Astrocyte of the spinal cord (primary cell): ENCODE data around the gene ZNF438.
"Not testable (repeated sequence)": the region's sequence is repeated elsewhere in the genome, so short reads cannot be mapped to it uniquely, and the experiment has no call there.

Source experiments
- DNase-seq: peaks from one replicate; pipeline ENCODE4 v3.0.0; 2011; ENCODE audit warnings: low read depth, low spot score
- H3K4me3 ChIP-seq: 2 replicates; pipeline ENCODE4 v1.5.1; 2011; ENCODE audit warnings: low read depth, mild to moderate bottlenecking, low read length, moderate library complexity
- in situ Hi-C: cut with HindIII; loops from 2 replicates; pipeline ENCODE4 v1.10.0; 2017; ENCODE audit warnings: low sequenced_read_pairs
- TF ChIP-seq, protein P1 (sequence below): IDR thresholded peaks from 2 replicates; pipeline ENCODE4 v1.5.1; 2012; ENCODE audit warnings: low read depth, mild to moderate bottlenecking, low read length, inconsistent platforms

The ZNF438 gene

DNA sequence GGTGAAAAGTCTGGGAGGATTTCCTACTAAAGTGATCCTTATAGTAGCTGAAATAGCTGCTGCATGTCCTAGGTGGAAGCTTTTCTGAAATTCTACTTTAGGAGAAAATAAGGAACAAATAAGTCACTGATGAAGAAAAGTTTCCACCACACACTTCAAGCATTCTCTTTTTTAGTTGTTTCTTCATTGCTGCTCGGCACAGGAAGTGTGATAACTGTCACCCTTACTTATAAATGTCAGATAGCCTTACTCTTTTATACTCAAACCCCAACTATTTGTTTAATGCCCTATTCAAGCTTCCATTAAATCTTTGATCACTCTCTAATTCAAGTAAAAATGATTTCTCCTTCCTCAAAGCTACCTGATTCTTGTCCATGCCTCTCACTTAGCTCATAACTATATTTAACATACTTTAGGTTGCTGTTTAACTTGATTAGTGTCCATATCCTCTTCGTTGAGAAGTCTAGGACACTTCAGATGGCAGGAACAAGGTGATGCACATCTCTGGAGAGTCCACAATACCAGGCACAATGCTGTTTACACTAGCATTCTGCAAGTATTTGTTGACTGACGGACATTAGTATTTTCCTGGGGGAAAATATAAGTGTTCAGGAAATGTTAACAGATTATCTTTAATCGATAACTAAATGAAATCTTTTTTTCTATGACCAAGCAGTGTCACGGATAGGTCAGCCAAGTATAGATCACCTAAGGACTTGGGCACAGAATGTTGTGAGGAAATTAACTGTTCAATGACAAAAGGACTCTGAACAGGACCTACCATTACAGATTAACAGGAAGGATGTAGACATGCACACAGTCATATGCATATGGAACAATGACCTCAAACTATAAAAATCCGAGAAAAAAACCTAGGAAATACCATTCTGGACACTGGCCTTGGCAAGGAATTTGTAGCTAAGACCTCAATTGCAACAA lies 67.4 kb downstream of the ZNF438 start:
- DNase-seq: no peak
- in situ Hi-C loops: no loop called here
- H3K4me3 ChIP-seq: no peak overlapping the region
- TF ChIP-seq, protein P1, sequence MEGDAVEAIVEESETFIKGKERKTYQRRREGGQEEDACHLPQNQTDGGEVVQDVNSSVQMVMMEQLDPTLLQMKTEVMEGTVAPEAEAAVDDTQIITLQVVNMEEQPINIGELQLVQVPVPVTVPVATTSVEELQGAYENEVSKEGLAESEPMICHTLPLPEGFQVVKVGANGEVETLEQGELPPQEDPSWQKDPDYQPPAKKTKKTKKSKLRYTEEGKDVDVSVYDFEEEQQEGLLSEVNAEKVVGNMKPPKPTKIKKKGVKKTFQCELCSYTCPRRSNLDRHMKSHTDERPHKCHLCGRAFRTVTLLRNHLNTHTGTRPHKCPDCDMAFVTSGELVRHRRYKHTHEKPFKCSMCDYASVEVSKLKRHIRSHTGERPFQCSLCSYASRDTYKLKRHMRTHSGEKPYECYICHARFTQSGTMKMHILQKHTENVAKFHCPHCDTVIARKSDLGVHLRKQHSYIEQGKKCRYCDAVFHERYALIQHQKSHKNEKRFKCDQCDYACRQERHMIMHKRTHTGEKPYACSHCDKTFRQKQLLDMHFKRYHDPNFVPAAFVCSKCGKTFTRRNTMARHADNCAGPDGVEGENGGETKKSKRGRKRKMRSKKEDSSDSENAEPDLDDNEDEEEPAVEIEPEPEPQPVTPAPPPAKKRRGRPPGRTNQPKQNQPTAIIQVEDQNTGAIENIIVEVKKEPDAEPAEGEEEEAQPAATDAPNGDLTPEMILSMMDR: no peak

DNA sequence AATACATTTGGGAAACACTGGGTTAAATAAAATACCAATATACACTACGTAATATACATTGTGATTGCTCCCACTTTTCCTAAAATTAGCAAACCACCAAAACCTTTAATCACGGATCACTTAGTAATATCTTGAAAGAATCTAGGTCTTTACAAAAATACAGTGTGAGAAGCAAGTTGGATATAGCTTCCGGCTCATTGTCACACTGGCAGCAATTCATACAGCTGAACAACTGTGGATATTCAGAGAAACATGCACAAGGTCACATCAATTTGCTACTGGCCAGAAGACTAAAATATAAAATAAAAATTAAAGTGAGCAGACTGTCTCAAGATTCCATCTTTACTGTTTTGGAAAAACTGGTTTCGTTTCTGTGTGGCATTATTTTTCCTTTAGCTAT lies 69.1 kb downstream of the ZNF438 start:
- TF ChIP-seq, protein P1: no peak
- in situ Hi-C loops: no loop called here

DNA sequence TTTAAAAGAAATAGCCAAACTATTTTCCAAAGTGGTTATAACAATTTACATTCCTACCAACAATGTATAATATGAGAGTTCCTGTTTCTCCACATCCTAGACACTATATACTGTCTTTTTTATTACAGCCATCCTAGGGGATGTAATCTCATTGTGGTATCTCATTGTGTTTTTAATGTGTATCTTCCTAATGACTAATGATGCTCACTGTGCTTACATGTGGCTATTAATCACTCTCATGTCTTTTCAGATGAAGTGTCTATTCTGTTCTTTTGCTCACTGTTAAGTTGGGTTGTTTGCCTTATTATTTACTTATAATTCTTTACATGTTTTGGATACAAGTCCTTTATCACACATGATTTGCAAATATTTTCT lies 71.8 kb downstream of the ZNF438 start:
- DNase-seq: no peak
- no peak overlapping the region for H3K4me3 ChIP-seq
- TF ChIP-seq, protein P1: no peak
- in situ Hi-C loops: no loop called here

More for the DNA sequence above, 69.1 kb downstream of the ZNF438 start:
- no peak for DNase-seq
- H3K4me3 ChIP-seq: no peak overlapping the region

DNA sequence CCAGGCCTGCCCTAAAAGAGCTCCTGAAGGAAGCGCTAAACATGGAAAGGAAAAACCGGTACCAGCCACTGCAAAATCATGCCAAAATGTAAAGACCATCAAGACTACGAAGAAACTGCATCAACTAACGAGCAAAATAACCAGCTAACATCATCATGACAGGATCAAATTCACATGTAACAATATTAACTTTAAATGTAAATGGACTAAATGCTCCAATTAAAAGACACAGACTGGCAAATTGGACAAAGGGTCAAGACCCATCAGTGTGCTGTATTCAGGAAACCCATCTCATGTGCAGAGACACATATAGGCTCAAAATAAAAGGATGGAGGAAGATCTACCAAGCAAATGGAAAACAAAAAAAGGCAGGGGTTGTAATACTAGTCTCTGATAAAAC lies 82.4 kb downstream of the ZNF438 start:
- DNase-seq, in situ Hi-C loops, H3K4me3 ChIP-seq: not testable (repeated sequence)

DNA sequence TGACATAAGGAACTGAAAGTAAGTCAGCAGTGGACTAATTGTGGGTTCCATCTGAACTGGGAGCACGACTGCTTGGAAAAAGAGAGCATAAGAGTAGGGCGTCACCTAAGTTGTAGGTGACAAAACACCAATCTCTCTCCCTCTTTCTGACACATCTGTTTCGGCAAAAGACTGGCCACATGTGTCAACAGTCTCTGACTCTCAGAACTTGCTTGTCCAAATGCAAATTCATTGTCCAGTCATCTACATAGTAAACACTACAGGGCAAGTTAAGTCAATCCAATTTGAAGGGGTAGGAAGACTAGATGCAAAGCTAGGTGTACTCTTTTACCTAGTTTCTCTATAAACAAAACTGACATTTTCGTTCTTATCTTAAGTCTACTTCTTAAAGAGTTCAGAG lies 87.7 kb downstream of the ZNF438 start:
- DNase-seq: no peak
- in situ Hi-C loops: no loop called here
- TF ChIP-seq, protein P1: no peak
- H3K4me3 ChIP-seq: no peak overlapping the region

DNA sequence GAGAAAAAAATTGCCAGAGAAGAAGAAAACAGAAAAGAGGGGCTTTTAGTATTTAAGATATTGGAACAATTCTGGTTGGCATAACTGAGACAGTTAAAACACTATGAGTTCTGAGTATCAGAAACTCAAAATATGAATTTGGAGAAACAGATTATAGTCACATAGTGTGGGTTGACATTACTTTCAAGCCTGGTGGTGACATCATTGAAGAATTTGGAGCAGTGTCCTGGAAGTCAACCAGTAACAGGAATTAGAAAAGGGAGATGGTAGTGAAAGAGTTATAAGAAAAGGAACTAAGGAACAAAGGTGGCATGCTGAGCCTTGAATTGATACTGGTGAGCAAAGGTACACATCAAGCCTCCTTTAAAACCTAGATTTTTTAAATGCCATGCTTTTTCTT lies 88.2 kb downstream of the ZNF438 start:
- DNase-seq: no peak
- in situ Hi-C loops: no loop called here
- H3K4me3 ChIP-seq: no peak overlapping the region
- TF ChIP-seq, protein P1: no peak

DNA sequence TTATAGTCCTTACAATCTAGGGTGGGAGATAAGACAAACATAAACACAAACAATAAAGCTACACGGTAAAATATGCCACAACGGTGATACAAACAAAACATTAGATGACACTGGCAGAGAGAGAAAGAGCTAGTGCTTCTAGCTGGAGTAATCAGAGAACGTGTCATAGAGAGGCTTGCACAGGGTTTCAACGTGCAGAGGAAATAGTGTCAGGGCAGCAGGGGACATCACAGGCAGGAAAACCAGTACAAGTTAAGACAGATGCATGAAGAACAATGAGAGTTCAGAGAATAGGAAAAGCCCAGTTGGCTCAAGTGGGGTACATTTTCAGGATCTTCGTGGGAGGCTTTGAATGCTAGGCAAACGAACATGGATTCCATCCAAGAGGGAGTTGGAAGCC lies 91.4 kb downstream of the ZNF438 start:
- no peak overlapping the region for H3K4me3 ChIP-seq
- in situ Hi-C loops: no loop called here
- TF ChIP-seq, protein P1: no peak
- DNase-seq: no peak
